ENCODE measurements around the gene ARHGAP24. TPM values are rescaled to one million over a fixed set of nuclear protein-coding genes. Genes with fewer than 3 reads are reported as not detected.

The ARHGAP24 gene
- total and polyA plus RNA-seq, 2 experiments from 2014 or later = 0.21 to 0.36 TPM

DNA sequence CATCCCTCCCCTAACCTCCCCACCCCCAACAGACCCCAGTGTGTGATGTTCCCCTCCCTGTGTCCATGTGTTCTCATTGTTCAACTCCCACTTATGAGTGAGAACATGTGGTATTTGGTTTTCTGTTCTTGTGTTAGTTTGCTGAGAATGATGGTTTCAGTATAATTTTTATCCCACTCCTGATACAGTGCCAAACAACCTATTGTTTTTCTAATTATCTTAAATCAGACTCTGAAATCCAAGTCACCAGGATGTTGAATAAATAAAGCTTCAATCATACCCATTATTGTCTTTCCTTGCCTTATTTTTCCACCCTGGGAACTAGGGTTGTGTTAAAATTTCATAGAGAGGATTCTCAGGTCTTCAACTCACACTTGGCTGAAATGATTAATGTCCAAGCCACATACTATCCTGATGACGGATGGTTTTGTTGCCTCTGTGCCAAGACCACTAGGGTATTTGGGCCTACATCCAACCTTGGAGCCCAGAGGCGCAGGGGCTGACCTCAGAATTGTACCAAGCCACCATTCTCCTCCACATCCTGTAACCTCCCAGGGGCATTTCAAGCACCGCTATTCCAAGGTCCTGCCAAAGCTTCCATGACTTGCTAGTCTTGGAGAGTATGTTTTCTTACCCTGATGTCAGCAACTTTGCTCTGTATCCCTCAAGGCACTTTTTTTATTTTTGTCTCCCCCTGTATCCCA is 332.4 kb downstream of the ARHGAP24 start:
- ATAC-seq = peak; percentile 60; the same call in 2 of the 3 replicates

More for the DNA sequence above, 332.4 kb downstream of the ARHGAP24 start:
- TF ChIP-seq ZNF114 (CRISPR knock-in tag; IDR thresholded peaks at IDR 0.05) (no peak), POLR2AphosphoS5 (IDR thresholded peaks at IDR 0.05; ENCODE audit: low read depth) (no peak), ZNF331 (CRISPR knock-in tag; IDR thresholded peaks at IDR 0.05; ENCODE audit: low read depth) (no peak), STAT1 (IDR thresholded peaks at IDR 0.05; ENCODE audit: unreplicated experiment) (no peak), JUNB (IDR thresholded peaks at IDR 0.05; ENCODE audit: unreplicated experiment) (no peak), EZH2phosphoT487 (IDR thresholded peaks at IDR 0.05; ENCODE audit: unreplicated experiment) (no peak), CREB1 (CRISPR knock-in tag; IDR thresholded peaks at IDR 0.05; ENCODE audit: low read depth) (no peak), NANOG (IDR thresholded peaks at IDR 0.05; ENCODE audit: borderline replicate concordance) (no peak), EZH2 (IDR thresholded peaks at IDR 0.05; ENCODE audit: low read depth, unreplicated experiment) (no peak)
- TF ChIP-seq, protein P1, sequence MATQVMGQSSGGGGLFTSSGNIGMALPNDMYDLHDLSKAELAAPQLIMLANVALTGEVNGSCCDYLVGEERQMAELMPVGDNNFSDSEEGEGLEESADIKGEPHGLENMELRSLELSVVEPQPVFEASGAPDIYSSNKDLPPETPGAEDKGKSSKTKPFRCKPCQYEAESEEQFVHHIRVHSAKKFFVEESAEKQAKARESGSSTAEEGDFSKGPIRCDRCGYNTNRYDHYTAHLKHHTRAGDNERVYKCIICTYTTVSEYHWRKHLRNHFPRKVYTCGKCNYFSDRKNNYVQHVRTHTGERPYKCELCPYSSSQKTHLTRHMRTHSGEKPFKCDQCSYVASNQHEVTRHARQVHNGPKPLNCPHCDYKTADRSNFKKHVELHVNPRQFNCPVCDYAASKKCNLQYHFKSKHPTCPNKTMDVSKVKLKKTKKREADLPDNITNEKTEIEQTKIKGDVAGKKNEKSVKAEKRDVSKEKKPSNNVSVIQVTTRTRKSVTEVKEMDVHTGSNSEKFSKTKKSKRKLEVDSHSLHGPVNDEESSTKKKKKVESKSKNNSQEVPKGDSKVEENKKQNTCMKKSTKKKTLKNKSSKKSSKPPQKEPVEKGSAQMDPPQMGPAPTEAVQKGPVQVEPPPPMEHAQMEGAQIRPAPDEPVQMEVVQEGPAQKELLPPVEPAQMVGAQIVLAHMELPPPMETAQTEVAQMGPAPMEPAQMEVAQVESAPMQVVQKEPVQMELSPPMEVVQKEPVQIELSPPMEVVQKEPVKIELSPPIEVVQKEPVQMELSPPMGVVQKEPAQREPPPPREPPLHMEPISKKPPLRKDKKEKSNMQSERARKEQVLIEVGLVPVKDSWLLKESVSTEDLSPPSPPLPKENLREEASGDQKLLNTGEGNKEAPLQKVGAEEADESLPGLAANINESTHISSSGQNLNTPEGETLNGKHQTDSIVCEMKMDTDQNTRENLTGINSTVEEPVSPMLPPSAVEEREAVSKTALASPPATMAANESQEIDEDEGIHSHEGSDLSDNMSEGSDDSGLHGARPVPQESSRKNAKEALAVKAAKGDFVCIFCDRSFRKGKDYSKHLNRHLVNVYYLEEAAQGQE (IDR thresholded peaks at IDR 0.05; ENCODE audit: unreplicated experiment) = no peak
- TF ChIP-seq, protein P2, sequence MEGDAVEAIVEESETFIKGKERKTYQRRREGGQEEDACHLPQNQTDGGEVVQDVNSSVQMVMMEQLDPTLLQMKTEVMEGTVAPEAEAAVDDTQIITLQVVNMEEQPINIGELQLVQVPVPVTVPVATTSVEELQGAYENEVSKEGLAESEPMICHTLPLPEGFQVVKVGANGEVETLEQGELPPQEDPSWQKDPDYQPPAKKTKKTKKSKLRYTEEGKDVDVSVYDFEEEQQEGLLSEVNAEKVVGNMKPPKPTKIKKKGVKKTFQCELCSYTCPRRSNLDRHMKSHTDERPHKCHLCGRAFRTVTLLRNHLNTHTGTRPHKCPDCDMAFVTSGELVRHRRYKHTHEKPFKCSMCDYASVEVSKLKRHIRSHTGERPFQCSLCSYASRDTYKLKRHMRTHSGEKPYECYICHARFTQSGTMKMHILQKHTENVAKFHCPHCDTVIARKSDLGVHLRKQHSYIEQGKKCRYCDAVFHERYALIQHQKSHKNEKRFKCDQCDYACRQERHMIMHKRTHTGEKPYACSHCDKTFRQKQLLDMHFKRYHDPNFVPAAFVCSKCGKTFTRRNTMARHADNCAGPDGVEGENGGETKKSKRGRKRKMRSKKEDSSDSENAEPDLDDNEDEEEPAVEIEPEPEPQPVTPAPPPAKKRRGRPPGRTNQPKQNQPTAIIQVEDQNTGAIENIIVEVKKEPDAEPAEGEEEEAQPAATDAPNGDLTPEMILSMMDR (conservative IDR thresholded peaks at IDR 0.05; ENCODE audit: low read depth in 2 of 2) = no peak
- TF ChIP-seq, protein P3, sequence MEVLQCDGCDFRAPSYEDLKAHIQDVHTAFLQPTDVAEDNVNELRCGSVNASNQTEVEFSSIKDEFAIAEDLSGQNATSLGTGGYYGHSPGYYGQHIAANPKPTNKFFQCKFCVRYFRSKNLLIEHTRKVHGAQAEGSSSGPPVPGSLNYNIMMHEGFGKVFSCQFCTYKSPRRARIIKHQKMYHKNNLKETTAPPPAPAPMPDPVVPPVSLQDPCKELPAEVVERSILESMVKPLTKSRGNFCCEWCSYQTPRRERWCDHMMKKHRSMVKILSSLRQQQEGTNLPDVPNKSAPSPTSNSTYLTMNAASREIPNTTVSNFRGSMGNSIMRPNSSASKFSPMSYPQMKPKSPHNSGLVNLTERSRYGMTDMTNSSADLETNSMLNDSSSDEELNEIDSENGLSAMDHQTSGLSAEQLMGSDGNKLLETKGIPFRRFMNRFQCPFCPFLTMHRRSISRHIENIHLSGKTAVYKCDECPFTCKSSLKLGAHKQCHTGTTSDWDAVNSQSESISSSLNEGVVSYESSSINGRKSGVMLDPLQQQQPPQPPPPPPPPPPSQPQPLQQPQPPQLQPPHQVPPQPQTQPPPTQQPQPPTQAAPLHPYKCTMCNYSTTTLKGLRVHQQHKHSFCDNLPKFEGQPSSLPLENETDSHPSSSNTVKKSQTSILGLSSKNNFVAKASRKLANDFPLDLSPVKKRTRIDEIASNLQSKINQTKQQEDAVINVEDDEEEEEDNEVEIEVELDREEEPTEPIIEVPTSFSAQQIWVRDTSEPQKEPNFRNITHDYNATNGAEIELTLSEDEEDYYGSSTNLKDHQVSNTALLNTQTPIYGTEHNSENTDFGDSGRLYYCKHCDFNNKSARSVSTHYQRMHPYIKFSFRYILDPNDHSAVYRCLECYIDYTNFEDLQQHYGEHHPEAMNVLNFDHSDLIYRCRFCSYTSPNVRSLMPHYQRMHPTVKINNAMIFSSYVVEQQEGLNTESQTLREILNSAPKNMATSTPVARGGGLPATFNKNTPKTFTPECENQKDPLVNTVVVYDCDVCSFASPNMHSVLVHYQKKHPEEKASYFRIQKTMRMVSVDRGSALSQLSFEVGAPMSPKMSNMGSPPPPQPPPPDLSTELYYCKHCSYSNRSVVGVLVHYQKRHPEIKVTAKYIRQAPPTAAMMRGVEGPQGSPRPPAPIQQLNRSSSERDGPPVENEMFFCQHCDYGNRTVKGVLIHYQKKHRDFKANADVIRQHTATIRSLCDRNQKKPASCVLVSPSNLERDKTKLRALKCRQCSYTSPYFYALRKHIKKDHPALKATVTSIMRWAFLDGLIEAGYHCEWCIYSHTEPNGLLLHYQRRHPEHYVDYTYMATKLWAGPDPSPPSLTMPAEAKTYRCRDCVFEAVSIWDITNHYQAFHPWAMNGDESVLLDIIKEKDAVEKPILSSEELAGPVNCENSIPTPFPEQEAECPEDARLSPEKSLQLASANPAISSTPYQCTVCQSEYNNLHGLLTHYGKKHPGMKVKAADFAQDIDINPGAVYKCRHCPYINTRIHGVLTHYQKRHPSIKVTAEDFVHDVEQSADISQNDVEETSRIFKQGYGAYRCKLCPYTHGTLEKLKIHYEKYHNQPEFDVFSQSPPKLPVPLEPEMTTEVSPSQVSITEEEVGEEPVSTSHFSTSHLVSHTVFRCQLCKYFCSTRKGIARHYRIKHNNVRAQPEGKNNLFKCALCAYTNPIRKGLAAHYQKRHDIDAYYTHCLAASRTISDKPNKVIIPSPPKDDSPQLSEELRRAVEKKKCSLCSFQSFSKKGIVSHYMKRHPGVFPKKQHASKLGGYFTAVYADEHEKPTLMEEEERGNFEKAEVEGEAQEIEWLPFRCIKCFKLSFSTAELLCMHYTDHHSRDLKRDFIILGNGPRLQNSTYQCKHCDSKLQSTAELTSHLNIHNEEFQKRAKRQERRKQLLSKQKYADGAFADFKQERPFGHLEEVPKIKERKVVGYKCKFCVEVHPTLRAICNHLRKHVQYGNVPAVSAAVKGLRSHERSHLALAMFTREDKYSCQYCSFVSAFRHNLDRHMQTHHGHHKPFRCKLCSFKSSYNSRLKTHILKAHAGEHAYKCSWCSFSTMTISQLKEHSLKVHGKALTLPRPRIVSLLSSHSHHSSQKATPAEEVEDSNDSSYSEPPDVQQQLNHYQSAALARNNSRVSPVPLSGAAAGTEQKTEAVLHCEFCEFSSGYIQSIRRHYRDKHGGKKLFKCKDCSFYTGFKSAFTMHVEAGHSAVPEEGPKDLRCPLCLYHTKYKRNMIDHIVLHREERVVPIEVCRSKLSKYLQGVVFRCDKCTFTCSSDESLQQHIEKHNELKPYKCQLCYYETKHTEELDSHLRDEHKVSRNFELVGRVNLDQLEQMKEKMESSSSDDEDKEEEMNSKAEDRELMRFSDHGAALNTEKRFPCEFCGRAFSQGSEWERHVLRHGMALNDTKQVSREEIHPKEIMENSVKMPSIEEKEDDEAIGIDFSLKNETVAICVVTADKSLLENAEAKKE (CRISPR knock-in tag; IDR thresholded peaks at IDR 0.05) = no peak
- TF ChIP-seq, protein P4, sequence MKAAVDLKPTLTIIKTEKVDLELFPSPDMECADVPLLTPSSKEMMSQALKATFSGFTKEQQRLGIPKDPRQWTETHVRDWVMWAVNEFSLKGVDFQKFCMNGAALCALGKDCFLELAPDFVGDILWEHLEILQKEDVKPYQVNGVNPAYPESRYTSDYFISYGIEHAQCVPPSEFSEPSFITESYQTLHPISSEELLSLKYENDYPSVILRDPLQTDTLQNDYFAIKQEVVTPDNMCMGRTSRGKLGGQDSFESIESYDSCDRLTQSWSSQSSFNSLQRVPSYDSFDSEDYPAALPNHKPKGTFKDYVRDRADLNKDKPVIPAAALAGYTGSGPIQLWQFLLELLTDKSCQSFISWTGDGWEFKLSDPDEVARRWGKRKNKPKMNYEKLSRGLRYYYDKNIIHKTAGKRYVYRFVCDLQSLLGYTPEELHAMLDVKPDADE (IDR thresholded peaks at IDR 0.05) = no peak
- no peak overlapping the region for H3K27ac ChIP-seq (ENCODE audit: low read depth)
- no peak for DNase-seq (ENCODE audit: low spot score)
- H3F3A ChIP-seq (replicated peaks; ENCODE audit: low read depth) = no peaks in the 10 kb centered on the region
- Mint-ChIP-seq H3K36me3 (ENCODE audit: low read depth) (no peaks in the 10 kb centered on the region), H3K4me3 (no peak overlapping the region), H3K9me3 (no peaks in the 10 kb centered on the region), H3K27me3 (ENCODE audit: insufficient read depth, low read depth, poor library complexity) (peaks cover 2% of the 10 kb centered on the region), H3K4me1 (peaks cover 19% of the 10 kb centered on the region), H3K27ac (no peak overlapping the region)
- peak overlapping the region; percentile 50 for H3K4me2 ChIP-seq
- peak overlapping the region; percentile 58 for H2AFZ ChIP-seq
- no peaks in the 10 kb centered on the region for H4K20me1 ChIP-seq (replicated peaks; ENCODE audit: insufficient read depth)
- no peaks in the 10 kb centered on the region for H3K27me3 ChIP-seq (ENCODE audit: insufficient read depth)
- no peaks in the 10 kb centered on the region for H3K79me2 ChIP-seq (replicated peaks; ENCODE audit: insufficient read depth)
- no peak overlapping the region for H3K4me3 ChIP-seq
- peaks cover 27% of the 10 kb centered on the region for H3K4me1 ChIP-seq (ENCODE audit: insufficient read depth)
- H3K9me2 ChIP-seq (ENCODE audit: insufficient read depth) = no peaks in the 10 kb centered on the region
- H3K36me3 ChIP-seq (ENCODE audit: insufficient read depth) = no peaks in the 10 kb centered on the region
